Psoas muscle (tissue), 8 donors: ENCODE measurements around the gene TNFSF18. TPM values are rescaled to one million over a fixed set of nuclear protein-coding genes. Genes with fewer than 3 reads are reported as not detected.
"Not testable (repeated sequence)": the region's sequence is repeated elsewhere in the genome, so short reads cannot be mapped to it uniquely, and the experiment has no call there.

Experiments used
- ATAC-seq, 4 donors: fragments of 200-7000 bp; cut with Tn5 transposase; one replicate each; pipeline ENCODE4 v1.9.1; 2020; ENCODE audit warnings: moderate library complexity in 3 of 4, mild to moderate bottlenecking in 2 of 4
- DNase-seq, 2 donors: peaks; one replicate each; pipeline ENCODE4 v3.0.0-alpha.2; 2020
- H3K27ac ChIP-seq: fragments of 200-600 bp; one replicate; pipeline ENCODE4 v1.8.0; 2022
- H3K27me3 ChIP-seq, 3 donors: fragments of 200-600 bp in 1 of 3; one replicate each; pipeline versions ENCODE4 v1.6.1 to v1.8.0; 2013 to 2022; ENCODE audit warnings: low read length in 2 of 3, mild to moderate bottlenecking in 2 of 3, moderate library complexity in 1 of 3; ENCODE audit not compliant: insufficient read depth in 3 of 3
- H3K36me3 ChIP-seq, 2 donors: fragments of 200-600 bp in 1 of 2; one replicate each; pipeline versions ENCODE4 v1.6.1 to v1.8.0; 2013 to 2022; ENCODE audit warnings: low read depth in 1 of 2, mild to moderate bottlenecking in 1 of 2, moderate library complexity in 1 of 2; ENCODE audit not compliant: insufficient read depth in 1 of 2
- H3K4me1 ChIP-seq: fragments of 200-600 bp; one replicate; pipeline ENCODE4 v1.8.0; 2022
- H3K4me3 ChIP-seq: fragments of 200-600 bp; one replicate; pipeline ENCODE4 v1.8.0; 2022; ENCODE audit warnings: mild to moderate bottlenecking
- H3K9me3 ChIP-seq: fragments of 200-600 bp; one replicate; pipeline ENCODE4 v1.8.0; 2022
- WGBS, 3 donors: extraction: QIAGEN DNeasy Blood & Tissue Kit; methylation state at CpG; one replicate each; pipeline versions ENCODE4 v1.1.6 to v1.1.7; 2013; 5-methylcytosine and 5-hydroxymethylcytosine counted together
- intact Hi-C, 2 donors: fragments of 100-400 bp; cut with DNase I; formaldehyde crosslinking; loops; one replicate each; pipeline versions ENCODE4 v1.11.0 to v1.14.2; 2022
- polyA plus RNA-seq, 3 donors: library from polyadenylated mRNA; stranded (reverse); fragments of 200-250 nt; gene quantifications; one replicate each; pipeline ENCODE4 v1.2.3, GENCODE V29; 2013
- total RNA-seq, 4 donors: library from RNA; stranded (reverse); fragmentation: NEBNext Ultra II Directional in 2 of 4; extraction: Animal tissue kit (Norgen Biotek cat#: 25700) in 2 of 4; gene quantifications; one replicate each; pipeline versions ENCODE4 v1.2.1 to v1.2.4, GENCODE V29; 2021 to 2023
- TF ChIP-seq, protein P1 (sequence below): fragments of 200-600 bp; IDR thresholded peaks from one replicate; pipeline ENCODE4 v1.8.0; 2022; ENCODE audit warnings: antibody characterized with exemption
- donor health status: healthy with polysubstance abuse.
- donor health status: DM: no; HTN: no; CAD: no; lungs with moderate emphysema.
- donor health status: Bipolar disorder and iron deficiency.
- donor health status: healthy.
- donor health status: DM: yes; HTN: yes; CAD: no.
- donor health status: DM: no; HTN: no; CAD: no.
- donor health status: DM: no; HTN: no; CAD: no.
- donor health status: DM: yes; HTN: yes; CAD: no.

The TNFSF18 gene
- total and polyA plus RNA-seq, 7 donors, result 0.03 to 0.21 (median 0.04) TPM; not detected in 4

DNA sequence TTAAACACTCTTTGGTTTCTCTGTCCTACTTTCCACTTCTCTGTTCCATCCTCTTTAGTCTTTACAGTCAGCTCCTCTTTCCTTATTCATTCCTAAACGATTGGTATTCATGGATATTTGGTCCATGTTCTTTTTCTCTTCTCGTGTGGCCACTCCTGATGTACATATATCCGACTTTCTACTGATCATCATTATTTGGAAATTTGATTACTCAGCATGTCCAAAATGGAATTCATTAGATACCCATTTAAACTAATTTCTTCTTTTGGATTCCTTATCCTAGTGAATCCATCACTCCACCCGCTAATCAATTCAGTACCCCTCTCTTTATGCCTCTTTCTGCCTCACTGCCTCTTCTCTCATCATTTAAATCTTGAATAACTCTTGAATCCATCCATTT is 43.8 kb upstream of the TNFSF18 start:
- intact Hi-C loops, result no loop called here
- Histone ChIP-seq H3K4me1 (no peaks in the 10 kb centered on the region), H3K27ac (no peak overlapping the region), H3K9me3 (no peaks in the 10 kb centered on the region), H3K36me3 (no peaks in the 10 kb centered on the region), H3K27me3 (no peaks in the 10 kb centered on the region), H3K4me3 (no peak overlapping the region)
- TF ChIP-seq, protein P1, sequence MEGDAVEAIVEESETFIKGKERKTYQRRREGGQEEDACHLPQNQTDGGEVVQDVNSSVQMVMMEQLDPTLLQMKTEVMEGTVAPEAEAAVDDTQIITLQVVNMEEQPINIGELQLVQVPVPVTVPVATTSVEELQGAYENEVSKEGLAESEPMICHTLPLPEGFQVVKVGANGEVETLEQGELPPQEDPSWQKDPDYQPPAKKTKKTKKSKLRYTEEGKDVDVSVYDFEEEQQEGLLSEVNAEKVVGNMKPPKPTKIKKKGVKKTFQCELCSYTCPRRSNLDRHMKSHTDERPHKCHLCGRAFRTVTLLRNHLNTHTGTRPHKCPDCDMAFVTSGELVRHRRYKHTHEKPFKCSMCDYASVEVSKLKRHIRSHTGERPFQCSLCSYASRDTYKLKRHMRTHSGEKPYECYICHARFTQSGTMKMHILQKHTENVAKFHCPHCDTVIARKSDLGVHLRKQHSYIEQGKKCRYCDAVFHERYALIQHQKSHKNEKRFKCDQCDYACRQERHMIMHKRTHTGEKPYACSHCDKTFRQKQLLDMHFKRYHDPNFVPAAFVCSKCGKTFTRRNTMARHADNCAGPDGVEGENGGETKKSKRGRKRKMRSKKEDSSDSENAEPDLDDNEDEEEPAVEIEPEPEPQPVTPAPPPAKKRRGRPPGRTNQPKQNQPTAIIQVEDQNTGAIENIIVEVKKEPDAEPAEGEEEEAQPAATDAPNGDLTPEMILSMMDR, result no peak
- DNase-seq (no peak), ATAC-seq (no peak)
- 81 to 83% (median 81%) methylated on average over 4 of the region's 4 CpGs for WGBS, 3 donors

DNA sequence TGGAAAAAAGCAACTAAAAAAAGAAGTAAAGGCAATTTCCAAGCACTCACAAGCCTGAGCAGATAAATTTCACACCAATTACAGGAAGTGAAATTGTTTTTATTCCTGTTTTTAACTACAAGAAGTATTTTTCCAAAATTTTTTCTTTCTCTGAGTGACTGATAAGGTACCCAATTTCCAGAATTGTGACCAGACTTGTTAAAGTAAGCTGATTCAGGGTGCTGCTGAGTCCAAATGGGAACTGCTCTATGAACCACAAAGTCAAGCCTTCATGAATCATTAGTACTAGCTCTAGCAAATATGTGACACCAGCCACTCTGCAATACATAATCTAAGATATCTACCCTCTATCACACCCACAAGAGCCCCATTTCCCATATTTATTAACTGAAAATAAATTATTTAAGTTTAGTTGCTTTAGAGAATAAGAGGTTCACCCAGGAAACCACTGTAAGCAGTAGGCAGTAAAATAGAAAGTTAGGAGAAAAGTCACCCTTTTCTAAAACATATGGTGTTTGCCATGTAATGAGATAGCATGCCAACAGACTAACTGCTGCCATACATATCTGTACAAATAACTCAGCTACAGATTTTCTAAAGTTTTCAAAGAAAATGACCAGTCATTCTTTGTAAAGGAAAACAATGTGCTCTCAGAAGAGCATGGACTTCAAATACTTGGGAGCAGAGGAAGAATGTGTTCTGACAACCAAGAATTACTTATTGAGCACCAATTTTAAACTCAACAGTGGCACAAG is 43.1 kb upstream of the TNFSF18 start:
- TF ChIP-seq, protein P1, result no peak
- intact Hi-C loops, result no loop called here
- Histone ChIP-seq H3K4me1 (no peaks in the 10 kb centered on the region), H3K27me3 (no peaks in the 10 kb centered on the region), H3K9me3 (no peaks in the 10 kb centered on the region), H3K27ac (no peak overlapping the region), H3K36me3 (no peaks in the 10 kb centered on the region), H3K4me3 (no peak overlapping the region)
- no peak for ATAC-seq
- no peak for DNase-seq

DNA sequence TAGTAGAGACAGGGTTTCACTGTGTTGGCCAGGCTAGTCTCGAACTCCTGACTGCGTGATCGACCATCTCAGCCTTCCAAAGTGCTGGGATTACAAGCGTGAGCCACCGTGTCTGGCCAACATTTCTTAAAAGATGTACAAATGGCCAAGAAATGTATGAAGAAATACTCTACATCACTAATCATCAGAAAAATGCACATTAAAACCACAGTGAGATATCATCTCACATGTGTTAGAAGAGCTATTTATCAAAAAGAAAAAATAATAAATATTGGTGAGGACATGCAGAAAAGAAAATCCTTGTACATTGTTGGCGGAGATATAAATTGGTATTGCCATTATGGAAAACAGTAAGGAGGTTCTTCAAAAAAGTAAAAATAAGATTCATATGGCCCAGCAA is 33.6 kb upstream of the TNFSF18 start:
- H3K9me3 ChIP-seq, result no peaks in the 10 kb centered on the region
- H3K4me1 ChIP-seq, result no peaks in the 10 kb centered on the region
- TF ChIP-seq, protein P1, result no peak
- no peak overlapping the region for H3K4me3 ChIP-seq
- no peak for DNase-seq
- ATAC-seq, result no peak
- WGBS, 3 donors, result 92 to 96% (median 95%) methylated on average over 6 of the region's 6 CpGs
- H3K27ac ChIP-seq, result no peak overlapping the region
- no peaks in the 10 kb centered on the region for H3K36me3 ChIP-seq
- H3K27me3 ChIP-seq, result no peaks in the 10 kb centered on the region
- intact Hi-C loops, result no loop called here

DNA sequence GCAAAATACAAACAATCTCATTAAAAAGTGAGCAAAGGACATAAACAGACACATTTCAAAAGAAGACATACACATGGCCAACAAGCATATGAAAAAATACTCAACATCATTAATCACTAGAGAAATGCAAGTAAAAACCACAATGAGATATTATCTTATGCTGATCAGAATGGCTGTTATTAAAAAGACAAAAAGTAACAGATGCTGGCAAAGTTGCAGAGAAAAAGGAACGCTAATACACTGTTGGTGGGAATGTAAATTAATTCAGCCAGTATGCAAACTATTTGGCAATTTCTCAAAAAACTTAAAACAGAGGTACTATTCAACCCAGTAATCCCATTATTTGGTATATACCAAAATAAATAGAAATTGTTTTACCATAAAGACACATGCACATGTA is 32.2 kb upstream of the TNFSF18 start:
- H3K9me3 ChIP-seq, result no peaks in the 10 kb centered on the region
- H3K27ac ChIP-seq, result no peak overlapping the region
- no peak overlapping the region for H3K4me3 ChIP-seq
- H3K4me1 ChIP-seq, result no peaks in the 10 kb centered on the region
- no peaks in the 10 kb centered on the region for H3K27me3 ChIP-seq
- 61 to 78% (median 68%) methylated on average over 1 of the region's 1 CpG for WGBS, 3 donors
- ATAC-seq, result no peak
- H3K36me3 ChIP-seq, result no peaks in the 10 kb centered on the region
- TF ChIP-seq, protein P1, result no peak
- intact Hi-C loops, result no loop called here
- DNase-seq, result no peak

DNA sequence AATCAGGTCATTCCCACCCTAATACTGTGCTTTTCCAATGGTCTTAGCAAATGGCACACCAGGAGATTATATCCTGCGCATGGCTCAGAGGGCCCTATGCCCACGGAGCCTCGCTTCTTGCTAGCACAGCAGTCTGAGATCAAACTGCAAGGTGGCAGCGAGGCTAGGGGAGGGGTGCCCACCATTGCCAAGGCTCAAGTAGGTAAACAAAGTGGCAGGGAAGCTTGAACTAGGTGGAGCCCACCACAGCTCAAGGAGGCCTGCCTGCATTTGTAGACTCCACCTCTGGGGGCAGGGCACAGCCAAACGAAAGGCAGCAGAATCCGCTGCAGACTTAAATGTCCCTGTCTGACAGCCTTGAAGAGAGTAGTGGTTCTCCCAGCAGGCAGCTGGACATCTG is 23.5 kb upstream of the TNFSF18 start:
- DNase-seq, H3K27ac ChIP-seq, ATAC-seq, H3K4me1 ChIP-seq, H3K4me3 ChIP-seq, H3K9me3 ChIP-seq, intact Hi-C loops, H3K36me3 ChIP-seq, H3K27me3 ChIP-seq: not testable (repeated sequence)
- 76 to 93% (median 82%) methylated on average over 6 of the region's 6 CpGs for WGBS, 3 donors
